Retina (tissue), 1 donor: ENCODE data around the gene GLUD1.
"Not testable (repeated sequence)": the region's sequence is repeated elsewhere in the genome, so short reads cannot be mapped to it uniquely, and the experiment has no call there.

Source experiments
- DNase-seq: peaks from one replicate; pipeline ENCODE4 v3.0.0-alpha.2; 2016

GLUD1 gene

DNA sequence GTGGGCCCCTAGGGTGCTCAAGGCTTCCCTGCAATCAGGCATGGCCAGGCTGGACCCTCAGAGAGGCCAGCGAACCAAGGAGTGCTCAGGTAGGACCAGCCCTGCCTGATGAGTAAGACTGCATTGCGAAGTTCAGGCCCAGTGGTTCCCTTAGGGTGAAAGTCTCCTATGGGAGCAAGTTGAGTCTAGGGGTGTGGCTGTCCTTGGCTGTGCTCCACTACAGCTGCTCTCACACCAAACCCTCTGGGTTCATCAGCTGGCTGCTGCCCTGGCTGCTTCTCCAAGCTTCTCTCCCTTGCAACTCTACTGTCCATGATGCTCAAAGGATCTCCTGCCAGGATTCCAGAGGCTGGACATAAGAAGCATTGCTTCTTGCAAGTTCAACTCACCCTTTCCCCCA is 55.9 kb downstream of the GLUD1 start:
- DNase-seq = no peak

DNA sequence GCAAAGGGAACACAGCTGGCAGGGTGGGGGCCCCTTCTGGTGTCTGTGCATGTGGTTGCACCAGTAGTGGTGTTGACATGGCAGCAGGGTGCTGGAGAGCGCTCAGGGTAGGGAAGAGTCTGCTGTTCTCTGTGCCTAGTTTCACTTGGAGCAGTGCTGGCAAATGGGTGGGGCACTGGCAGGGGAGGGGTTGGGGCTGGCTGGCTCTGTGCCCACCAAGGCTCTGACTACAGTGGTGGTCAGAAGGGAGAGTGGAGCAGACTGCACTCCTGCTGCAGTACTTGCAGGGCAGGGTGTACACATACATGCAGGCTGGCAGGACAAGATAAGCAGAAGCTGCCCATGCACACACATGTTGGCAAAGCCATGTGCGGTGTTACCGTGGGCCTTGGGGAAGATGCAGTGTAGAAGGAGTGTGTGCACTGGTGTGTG is 56.3 kb downstream of the GLUD1 start:
- no peak for DNase-seq

DNA sequence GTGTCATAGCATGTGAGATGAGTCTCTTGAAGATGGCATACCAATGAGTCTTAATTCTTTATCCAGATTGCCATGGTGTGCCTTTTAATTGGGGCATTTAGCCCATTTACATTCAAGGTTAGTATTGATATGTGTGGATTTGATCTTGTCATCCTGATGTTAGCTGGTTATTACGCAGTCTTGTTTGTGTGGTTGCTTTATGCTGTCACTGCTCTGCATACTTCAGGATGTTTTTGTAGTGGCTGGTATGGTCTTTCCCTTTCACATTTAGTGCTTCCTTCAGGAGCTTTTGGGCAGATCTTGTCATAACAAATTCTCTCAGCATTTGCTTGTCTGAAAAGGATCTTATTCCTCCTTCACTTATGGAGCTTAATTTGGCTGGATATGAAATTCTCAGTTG is 58.0 kb downstream of the GLUD1 start:
- no peak for DNase-seq

DNA sequence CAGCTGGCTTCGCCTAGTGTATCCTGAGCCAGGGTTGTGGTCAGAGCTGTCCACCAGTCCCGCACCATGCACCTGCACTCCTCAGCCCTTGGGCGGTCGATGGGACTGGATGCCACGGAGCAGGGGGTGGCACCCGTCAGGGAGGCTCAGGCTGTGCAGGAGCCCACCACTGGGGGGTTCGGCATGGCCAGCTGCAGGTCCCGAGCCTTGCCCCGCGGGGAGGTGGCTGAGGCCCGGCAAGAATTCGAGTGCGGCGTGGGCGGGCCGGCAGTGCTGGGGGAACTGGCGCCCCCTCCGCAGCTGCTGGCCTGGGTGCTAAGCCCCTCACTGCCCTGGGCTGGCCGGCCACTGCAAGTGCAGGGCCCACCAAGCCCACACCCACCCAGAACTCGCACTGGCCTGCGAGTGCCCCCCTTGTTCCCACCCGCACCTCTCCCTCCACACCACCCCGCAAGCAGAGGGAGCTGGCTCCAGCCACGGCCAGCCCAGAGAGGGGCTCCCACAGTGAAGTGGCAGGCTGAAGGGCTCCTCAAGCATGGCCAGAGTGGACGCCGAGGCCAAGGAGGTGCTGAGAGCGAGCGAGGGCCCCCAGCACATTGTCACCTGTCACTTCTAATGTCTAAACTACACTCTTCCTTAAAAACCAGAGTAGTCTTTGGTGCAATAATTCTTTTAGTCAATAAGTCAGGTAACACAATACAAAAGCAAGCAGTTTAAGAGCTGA is 63.6 kb downstream of the GLUD1 start:
- no peak for DNase-seq

DNA sequence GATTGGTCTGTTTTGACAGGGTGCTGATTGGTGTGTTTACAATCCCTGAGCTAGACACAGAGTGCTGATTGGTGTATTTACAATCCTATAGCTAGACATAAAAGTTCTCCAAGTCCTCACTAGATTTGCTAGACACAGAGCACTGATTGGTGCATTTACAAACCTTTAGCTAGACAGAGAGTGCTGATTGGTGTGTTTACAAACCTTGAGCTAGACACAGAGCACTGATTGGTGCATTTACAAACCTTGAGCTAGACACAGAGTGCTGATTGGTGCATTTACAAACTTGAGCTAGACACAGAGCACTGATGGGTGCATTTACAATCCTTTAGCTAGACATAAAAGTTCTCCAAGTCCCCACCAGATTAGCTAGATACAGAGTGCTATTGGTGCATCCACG is 64.2 kb downstream of the GLUD1 start:
- not testable (repeated sequence) for DNase-seq

DNA sequence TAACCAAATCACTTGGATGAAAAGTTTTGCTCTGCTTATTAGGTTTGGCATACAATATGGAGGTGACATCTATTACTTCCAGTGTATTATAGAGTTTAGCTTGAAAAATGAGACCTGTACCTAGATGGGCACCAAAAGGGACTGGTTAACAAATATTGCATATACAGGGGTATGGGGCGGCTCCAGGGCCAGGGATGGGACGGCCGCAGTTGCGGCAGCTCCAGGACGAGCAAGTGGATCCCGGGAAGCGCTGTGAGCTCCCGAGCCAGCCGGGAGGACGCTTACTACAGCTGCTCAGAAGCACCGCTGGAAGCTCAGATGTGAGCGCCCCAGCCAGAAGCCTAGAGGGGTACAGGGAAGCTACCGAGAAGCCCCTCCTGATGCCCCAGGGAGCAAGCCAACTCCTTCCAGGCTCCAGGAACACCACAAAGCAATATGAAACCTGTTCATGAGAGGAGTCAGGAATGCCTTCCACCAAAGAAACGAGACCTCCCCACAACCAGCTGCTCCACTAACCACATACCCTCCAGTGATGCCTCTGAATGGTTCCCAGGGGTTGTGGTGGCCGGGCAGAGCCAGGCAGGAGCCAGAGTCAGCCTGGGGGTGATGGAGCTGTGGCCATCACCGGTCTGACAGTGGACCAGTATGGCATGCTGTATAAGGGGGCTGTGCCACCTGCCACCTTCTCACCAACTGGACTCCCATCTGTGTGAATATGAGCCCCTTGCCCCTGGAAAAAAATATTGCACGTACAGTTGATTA is 67.7 kb downstream of the GLUD1 start:
- not testable (repeated sequence) for DNase-seq

DNA sequence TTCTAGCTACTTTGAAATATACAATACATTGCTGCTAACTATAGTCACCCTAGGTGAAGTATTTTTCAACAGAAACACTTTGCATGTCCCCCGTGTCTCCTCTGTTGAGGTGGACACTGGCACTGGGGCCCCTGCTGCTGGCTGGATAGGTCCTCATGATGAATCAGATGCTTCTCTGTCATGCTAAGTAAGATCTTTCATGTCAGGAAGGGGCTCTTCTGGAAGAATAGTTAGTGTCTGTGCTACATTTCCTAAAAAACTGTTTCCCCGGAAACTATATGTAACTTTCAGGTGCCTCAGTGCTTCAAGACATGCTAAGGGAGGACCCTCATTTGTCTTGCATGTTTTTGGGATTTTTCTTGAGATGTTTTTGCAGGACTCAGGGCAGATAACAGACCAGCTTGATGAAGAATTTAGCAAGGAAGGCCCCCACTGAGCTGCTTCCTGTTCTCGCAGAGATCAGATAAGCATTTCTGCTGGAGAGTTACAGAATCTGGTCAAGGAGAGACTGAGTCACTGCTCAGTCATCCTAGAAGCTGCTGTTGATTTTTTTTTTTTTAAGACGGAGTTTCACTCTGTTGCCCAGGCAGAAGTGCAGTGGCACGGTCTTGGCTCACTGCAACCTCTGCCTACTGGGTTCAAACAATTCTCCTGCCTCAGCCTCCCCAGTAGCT is 69.2 kb downstream of the GLUD1 start:
- DNase-seq = not testable (repeated sequence)

DNA sequence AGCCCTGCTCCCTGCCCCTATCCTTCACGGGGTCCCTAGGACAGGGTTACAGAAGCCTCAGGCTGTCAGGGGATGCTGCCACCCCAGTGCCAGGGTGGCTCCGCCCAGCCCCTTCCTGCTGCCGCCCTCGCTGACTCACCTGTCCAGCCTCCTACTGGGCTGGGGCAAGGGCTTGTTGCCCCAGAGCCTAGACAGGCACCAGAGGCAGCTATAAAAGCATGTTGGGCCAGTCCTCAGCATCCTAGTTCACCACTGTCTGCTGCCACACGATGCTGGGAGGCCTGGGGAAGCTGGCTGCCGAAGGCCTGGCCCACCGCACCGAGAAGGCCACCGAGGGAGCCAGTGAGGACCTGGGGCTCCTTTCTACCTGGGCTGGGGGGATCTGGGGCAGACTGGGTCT is 74.6 kb downstream of the GLUD1 start, which contains the start of gene FAM25A:
FAM25A (plus strand) TSS at position 239 of the 400 bp plus-strand sequence; CDS start at position 270, 31 bp downstream.
- not testable (repeated sequence) for DNase-seq

DNA sequence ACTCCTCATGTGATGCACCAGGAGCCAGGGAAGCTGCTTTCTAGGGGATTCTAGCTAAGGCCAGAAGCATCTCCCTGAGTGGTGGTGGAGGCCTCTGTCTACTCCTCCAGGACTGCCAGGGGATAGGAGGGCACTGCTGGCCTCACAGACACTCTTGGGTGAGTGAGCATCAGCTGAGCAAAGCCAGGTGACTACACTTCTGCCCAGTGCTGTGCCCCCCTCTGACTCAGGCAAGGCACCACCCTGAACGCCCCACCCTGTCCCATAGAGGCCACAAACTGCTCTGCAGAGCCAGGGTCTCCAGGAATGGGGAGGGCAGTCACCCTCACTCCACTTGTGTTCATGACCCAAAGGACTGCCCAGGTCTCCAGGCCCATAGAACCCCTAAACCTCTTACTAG is 75.1 kb downstream of the GLUD1 start:
- not testable (repeated sequence) for DNase-seq

DNA sequence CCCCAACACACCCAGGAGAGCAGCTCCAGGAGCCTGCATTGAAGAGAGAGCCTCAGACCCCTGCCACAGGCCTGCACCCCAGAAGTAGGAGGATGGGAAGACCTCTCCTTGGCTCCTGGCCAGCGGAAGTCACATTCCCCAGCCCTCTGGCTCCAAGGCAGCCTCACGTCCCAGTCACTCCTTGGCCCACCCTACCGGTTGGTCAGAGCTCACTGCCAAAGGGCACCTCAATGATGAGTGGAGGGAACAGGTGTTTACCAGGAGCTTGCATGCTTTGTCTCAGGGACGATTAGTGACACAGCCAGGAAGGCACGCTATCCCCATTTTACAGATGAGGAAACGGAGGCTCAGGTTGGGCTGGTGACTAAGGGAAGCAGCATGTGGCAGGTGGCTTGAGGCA is 75.6 kb downstream of the GLUD1 start:
- DNase-seq = not testable (repeated sequence)

DNA sequence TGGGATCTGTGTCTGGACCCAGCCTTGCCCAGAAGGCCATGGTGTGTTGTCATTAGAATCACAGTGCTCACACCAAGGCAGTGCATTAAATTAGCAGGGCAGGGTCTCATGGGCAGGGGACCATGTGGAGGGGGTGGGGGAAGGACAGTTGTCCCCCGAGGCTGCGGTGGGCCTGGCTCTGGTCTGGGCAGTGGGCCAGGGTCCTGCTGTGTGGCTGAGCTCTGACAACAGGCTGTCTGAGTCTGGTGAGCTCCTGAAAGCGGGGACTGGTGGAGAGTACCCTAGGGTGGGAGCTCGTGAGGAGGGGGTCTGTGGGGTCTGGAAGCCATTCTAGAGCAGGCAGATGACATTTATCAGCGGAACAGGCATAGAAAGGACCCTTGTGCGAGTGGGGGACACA is 76.5 kb downstream of the GLUD1 start:
- DNase-seq = not testable (repeated sequence)

DNA sequence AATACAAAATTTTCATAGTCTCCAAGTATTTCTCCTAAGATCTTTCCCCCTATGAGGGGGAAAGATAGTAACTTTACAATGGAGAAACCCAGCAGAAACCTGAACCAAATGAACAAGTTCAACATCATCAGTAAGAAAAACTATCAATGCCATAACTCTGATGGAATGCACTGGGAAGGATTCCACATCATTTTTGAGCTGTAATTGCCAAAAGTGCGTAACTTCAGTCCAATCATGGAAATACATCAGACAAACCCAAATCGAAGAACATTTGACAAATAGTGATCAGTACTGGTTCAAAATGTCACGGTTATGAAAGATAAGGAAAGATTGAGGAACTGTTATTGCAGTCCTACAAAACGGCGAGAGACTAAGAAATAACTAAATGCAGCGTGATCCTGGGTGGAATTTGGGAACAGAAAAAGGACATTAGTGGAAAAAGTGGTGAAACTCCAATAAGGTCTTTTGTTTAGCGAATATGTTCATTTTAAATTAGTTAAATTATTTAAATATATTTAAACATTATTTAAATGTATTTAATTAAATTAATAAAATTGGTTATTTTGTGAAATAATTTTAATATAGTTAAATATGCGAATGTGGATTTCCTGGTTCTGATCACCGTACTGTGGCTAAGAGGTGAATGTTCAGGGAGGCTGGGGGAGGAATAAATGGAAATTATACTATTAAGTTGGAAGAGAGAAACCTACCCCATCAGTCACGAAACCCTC is 79.5 kb downstream of the GLUD1 start:
- DNase-seq = not testable (repeated sequence)

DNA sequence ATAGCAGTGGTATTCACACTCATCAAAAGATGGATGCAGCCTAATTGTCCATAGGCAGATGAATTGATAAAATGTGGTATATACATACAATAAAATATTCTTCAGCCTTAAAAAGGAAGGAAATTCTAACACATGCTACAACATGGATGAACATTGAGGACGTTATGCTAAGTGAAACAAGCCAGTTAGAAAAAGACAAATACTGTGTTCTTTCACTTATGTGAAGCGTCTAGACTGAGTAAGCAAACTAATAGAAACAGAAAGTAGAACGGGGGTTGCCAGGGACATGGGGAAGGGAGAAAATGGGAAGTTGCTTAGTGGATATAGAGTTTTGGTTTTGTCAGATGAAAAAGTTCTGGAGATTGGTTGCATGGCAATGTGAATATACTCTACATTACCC is 81.1 kb downstream of the GLUD1 start:
- not testable (repeated sequence) for DNase-seq

DNA sequence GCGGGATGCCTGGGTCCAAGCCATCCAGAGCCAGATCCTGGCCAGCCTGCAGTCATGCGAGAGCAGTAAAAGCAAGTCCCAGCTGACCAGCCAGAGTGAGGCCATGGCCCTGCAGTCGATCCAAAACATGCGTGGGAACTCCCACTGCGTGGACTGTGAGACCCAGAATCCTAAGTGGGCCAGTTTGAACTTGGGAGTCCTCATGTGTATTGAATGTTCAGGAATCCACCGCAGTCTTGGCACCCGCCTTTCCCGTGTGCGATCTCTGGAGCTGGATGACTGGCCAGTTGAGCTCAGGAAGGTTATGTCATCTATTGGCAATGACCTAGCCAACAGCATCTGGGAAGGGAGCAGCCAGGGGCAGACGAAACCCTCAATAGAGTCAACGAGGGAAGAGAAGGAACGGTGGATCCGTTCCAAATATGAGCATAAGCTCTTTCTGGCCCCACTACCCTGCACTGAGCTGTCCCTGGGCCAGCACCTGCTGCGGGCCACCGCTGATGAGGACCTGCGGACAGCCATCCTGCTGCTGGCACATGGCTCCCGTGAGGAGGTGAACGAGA is 85.4 kb downstream of the GLUD1 start:
- DNase-seq = not testable (repeated sequence)

DNA sequence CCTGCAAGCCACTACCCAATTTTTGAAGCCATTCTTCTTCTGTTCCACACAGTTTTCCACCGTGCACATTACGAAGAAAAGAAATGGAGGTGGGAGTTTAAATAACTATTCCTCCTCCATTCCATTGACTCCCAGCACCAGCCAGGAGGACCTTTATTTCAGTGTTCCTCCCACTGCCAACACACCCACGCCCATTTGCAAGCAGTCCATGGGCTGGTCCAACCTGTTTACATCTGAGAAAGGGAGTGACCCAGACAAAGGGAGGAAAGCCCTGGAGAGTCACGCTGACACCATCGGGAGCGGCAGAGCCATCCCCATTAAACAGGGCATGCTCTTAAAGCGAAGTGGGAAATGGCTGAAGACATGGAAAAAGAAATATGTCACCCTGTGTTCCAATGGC is 86.3 kb downstream of the GLUD1 start:
- not testable (repeated sequence) for DNase-seq

DNA sequence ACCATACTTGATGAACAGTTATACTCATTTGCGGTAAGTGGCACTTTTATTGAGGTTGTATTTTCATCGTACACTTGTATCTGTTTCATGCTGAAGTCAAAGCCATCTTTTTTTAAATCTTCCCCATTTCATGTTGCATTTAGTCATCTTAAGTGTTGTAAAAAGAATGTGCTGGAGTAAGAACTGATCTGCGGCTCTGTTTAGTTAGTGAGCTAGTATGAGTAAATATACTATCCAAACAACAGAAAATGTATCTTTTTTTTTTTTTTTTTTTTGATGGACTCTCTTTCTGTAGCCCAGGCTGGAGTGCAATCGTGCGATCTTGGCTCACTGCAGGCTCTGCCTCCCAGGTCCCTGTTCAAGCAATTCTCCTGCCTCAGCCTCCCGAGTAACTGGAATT is 87.0 kb downstream of the GLUD1 start:
- DNase-seq = not testable (repeated sequence)

DNA sequence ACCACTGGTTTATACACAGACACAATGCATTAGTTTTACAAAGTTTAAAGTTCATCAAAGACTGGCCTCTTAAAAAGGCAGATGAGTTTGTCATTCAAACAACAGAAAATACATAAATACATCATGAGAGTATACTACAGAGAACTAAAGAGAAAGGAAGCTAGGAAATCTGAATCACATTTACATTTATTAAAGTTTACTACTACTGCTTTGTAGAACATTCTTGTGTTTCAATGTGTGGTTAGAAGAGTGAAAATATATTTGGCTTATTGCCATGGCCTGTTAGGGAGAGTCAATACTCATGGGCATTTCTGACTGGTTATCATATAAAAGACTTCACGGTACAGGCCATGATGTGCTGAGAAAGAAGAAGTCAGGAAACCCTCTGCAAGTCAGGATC is 87.5 kb downstream of the GLUD1 start:
- DNase-seq = not testable (repeated sequence)

DNA sequence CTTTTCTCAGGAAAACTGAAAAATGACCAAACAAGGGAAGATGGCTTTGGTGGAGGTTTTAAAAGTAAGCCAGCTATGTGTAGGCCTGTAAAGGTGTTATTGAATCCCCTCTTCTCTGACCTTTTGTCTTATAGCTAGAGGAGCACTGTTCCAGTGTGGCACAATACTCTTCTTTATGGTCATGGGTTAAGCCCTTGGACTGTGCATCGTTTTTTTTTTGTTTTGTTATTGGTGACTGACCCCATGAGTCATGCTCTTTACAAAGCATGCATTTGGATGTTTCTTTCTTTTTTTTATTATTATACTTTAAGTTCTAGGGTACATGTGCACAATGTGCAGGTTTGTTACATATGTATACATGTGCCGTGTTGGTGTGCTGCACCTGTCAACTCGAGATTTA is 94.2 kb downstream of the GLUD1 start:
- DNase-seq = no peak
